Nucleus accumbens (tissue), 56 donors: Measurements from ENCODE around the gene CSRNP3.

Experiments used
- DNase-seq, 56 donors: peaks; one replicate each; lab custom pipeline; 2025; lab: John Stamatoyannopoulos, UW

The CSRNP3 gene

GRCh38 chr2:165470361-165470760 is 863 bp downstream of the CSRNP3 start:
- no peak for DNase-seq

- no peak for DNase-seq
These were observed 2.0 kb downstream of the CSRNP3 start for GRCh38 chr2:165471349-165471950.

GRCh38 chr2:165472922-165473321 is 3.4 kb downstream of the CSRNP3 start:
- no peak for DNase-seq

- DNase-seq, result no peak
These were observed 5.2 kb downstream of the CSRNP3 start for GRCh38 chr2:165474619-165475276.

GRCh38 chr2:165475277-165476004 is 5.9 kb downstream of the CSRNP3 start:
- DNase-seq, result peak in 8 of 56 donors; percentile 1 to 22 (median 5)

GRCh38 chr2:165479856-165480255 is 10.4 kb downstream of the CSRNP3 start:
- no peak for DNase-seq

GRCh38 chr2:165494573-165494972 is 25.1 kb downstream of the CSRNP3 start:
- DNase-seq, result no peak

GRCh38 chr2:165497659-165498317 is 28.3 kb downstream of the CSRNP3 start:
- DNase-seq, result no peak

- no peak for DNase-seq
These were observed 29.6 kb downstream of the CSRNP3 start for GRCh38 chr2:165499131-165499530.

GRCh38 chr2:165500001-165500400 is 30.5 kb downstream of the CSRNP3 start:
- no peak for DNase-seq

GRCh38 chr2:165500816-165501215 is 31.3 kb downstream of the CSRNP3 start:
- DNase-seq, result no peak

- no peak for DNase-seq
These were observed 36.0 kb downstream of the CSRNP3 start for GRCh38 chr2:165505514-165505913.

GRCh38 chr2:165508927-165509326 is 39.4 kb downstream of the CSRNP3 start:
- no peak for DNase-seq

- DNase-seq, result no peak
These were observed 44.0 kb downstream of the CSRNP3 start for GRCh38 chr2:165513479-165513878.

GRCh38 chr2:165518611-165519010 is 49.1 kb downstream of the CSRNP3 start:
- no peak for DNase-seq

- DNase-seq, result no peak
These were observed 53.2 kb downstream of the CSRNP3 start for GRCh38 chr2:165522719-165523118.

GRCh38 chr2:165524720-165525119 is 55.2 kb downstream of the CSRNP3 start:
- DNase-seq, result no peak

- no peak for DNase-seq
These were observed 59.2 kb downstream of the CSRNP3 start for GRCh38 chr2:165528691-165529090.

GRCh38 chr2:165529130-165529529 is 59.6 kb downstream of the CSRNP3 start:
- DNase-seq, result no peak

GRCh38 chr2:165533331-165533730 is 63.8 kb downstream of the CSRNP3 start:
- no peak for DNase-seq

GRCh38 chr2:165535471-165535870 is 66.0 kb downstream of the CSRNP3 start:
- DNase-seq, result no peak
